ENCODE data around the gene NMNAT2. TPM values are rescaled to one million over a fixed set of nuclear protein-coding genes. Genes with fewer than 3 reads are reported as not detected.

The NMNAT2 gene
- total RNA-seq, 1 experiment from 2014 or later: not detected

- no peak overlapping the region for H3K27ac ChIP-seq (ENCODE audit: low read depth, low read length)
- no peak for ATAC-seq
These were observed 54.2 kb downstream of the NMNAT2 start for GRCh38 chr1:183363972-183364371.

More at GRCh38 chr1:183363972-183364371, 54.2 kb downstream of the NMNAT2 start:
- Histone ChIP-seq H3K9me2 (ENCODE audit: insufficient read depth) (no peaks in the 10 kb centered on the region), H2AFZ (ENCODE audit: low read depth, low read length, poor library complexity, severe bottlenecking) (no peak overlapping the region), H3K9me3 (ENCODE audit: control insufficient read depth in 1 of 2, insufficient read depth in 1 of 2, low read depth in 1 of 2, low read length in 2 of 2) (no peaks in the 10 kb centered on the region), H3K4me1 (ENCODE audit: control insufficient read depth in 1 of 2, insufficient read depth in 2 of 2, low read length in 2 of 2) (no peaks in the 10 kb centered on the region), H3K4me3 (replicated peaks in 1 of 2; ENCODE audit: low read depth in 1 of 2, low read length in 2 of 2) (no peak overlapping the region), H3K36me3 (ENCODE audit: control insufficient read depth in 1 of 2, insufficient read depth in 2 of 2, low read length in 2 of 2) (no peaks in the 10 kb centered on the region), H3K9ac (ENCODE audit: low read length) (no peak overlapping the region), H3K4me2 (ENCODE audit: low read length) (no peak overlapping the region), H3K27me3 (ENCODE audit: insufficient read depth, low read length) (peaks cover 11% of the 10 kb centered on the region; the same call in 1 of the 2 replicates), H4K20me1 (ENCODE audit: insufficient read depth) (no peaks in the 10 kb centered on the region), H3K79me2 (ENCODE audit: insufficient read depth, low read length) (no peaks in the 10 kb centered on the region)
- POLR2A ChIA-PET: no interaction called here
- CTCF ChIA-PET: no interaction called here
- RAD21 ChIA-PET (ENCODE audit: low non-redundant PET in 1 of 2, low total read pairs in 2 of 2, uncharacterized antibody in 2 of 2, unreplicated experiment in 2 of 2): no interaction called here
- no TSS peak for BruUV-seq (replicated peaks)
- TF ChIP-seq, protein P1, sequence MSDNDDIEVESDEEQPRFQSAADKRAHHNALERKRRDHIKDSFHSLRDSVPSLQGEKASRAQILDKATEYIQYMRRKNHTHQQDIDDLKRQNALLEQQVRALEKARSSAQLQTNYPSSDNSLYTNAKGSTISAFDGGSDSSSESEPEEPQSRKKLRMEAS (IDR thresholded peaks at IDR 0.05): no peak
- TF ChIP-seq CEBPB (IDR thresholded peaks at IDR 0.05; ENCODE audit: low read depth): no peak
- TF ChIP-seq RAD21 (IDR thresholded peaks at IDR 0.05; ENCODE audit: low read depth): no peak
- no peak for TF ChIP-seq ATF3 (IDR thresholded peaks at IDR 0.05)
- no peak for TF ChIP-seq YY1 (IDR thresholded peaks at IDR 0.05; ENCODE audit: extremely low read depth, insufficient replicate concordance, low read depth, low read length)
- no peak for TF ChIP-seq JUND (IDR thresholded peaks at IDR 0.05)
- TF ChIP-seq, protein P2, sequence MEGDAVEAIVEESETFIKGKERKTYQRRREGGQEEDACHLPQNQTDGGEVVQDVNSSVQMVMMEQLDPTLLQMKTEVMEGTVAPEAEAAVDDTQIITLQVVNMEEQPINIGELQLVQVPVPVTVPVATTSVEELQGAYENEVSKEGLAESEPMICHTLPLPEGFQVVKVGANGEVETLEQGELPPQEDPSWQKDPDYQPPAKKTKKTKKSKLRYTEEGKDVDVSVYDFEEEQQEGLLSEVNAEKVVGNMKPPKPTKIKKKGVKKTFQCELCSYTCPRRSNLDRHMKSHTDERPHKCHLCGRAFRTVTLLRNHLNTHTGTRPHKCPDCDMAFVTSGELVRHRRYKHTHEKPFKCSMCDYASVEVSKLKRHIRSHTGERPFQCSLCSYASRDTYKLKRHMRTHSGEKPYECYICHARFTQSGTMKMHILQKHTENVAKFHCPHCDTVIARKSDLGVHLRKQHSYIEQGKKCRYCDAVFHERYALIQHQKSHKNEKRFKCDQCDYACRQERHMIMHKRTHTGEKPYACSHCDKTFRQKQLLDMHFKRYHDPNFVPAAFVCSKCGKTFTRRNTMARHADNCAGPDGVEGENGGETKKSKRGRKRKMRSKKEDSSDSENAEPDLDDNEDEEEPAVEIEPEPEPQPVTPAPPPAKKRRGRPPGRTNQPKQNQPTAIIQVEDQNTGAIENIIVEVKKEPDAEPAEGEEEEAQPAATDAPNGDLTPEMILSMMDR (IDR thresholded peaks at IDR 0.05 in 2 of 3, conservative IDR thresholded peaks at IDR 0.05 in 1 of 3; ENCODE audit: borderline replicate concordance in 1 of 3, insufficient read depth in 1 of 3, low read depth in 2 of 3, low read length in 2 of 3): no peak
- TF ChIP-seq POLR2AphosphoS5 (IDR thresholded peaks at IDR 0.05; ENCODE audit: low read depth, low read length): no peak
- TF ChIP-seq TCF7L2 (IDR thresholded peaks at IDR 0.05; ENCODE audit: borderline replicate concordance, extremely low read depth, insufficient read depth, insufficient read length): no peak
- TF ChIP-seq ELF1 (IDR thresholded peaks at IDR 0.05; ENCODE audit: borderline replicate concordance, low read depth): no peak
- no peak for TF ChIP-seq SRF (IDR thresholded peaks at IDR 0.05; ENCODE audit: low read depth)
- TF ChIP-seq POLR2A (IDR thresholded peaks at IDR 0.05; ENCODE audit: borderline replicate concordance, extremely low read depth, insufficient read depth, insufficient read length): no peak
- TF ChIP-seq FOSL1 (IDR thresholded peaks at IDR 0.05; ENCODE audit: low read depth): no peak
- no peak for TF ChIP-seq EGR1 (IDR thresholded peaks at IDR 0.05; ENCODE audit: low read depth)
- TF ChIP-seq EZH2phosphoT487 (IDR thresholded peaks at IDR 0.05; ENCODE audit: borderline replicate concordance): no peak
- TF ChIP-seq CBX3 (IDR thresholded peaks at IDR 0.05; ENCODE audit: low read depth): no peak
- no peak for TF ChIP-seq ZFX (IDR thresholded peaks at IDR 0.05)
- no peak for TF ChIP-seq ZNF274 (IDR thresholded peaks at IDR 0.05; ENCODE audit: low read depth, low read length)
- no peak for TF ChIP-seq SIN3A (IDR thresholded peaks at IDR 0.05; ENCODE audit: low read depth)
- intact Hi-C loops (cut with micrococcal nuclease): loop anchor here (10.0 kb wide), 1 partner anchor 181 kb away; no protein-coding TSS in a partner anchor
- no peak for DNase-seq (ENCODE audit: low read depth, low spot score)

Measured in HCT116 (cell line).